CD14-positive monocyte (primary cell): ENCODE measurements around the gene USP34. TPM values are rescaled to one million over a fixed set of nuclear protein-coding genes. Genes with fewer than 3 reads are reported as not detected.

Experiments used
- DNase-seq, 3 donors: peaks; one replicate each; pipeline ENCODE4 v3.0.0-alpha.2; 2011 to 2022
- H2AFZ ChIP-seq: 2 replicates; pipeline ENCODE4 v1.6.0; 2012; ENCODE audit warnings: mild to moderate bottlenecking, low read depth, low read length, inconsistent platforms; ENCODE audit not compliant: insufficient read depth, poor library complexity, severe bottlenecking
- H3K27ac ChIP-seq, 2 donors: 1 replicate in 1 of 2; 2 replicates in 1 of 2; pipeline ENCODE4 v1.5.1; 2012 to 2013; ENCODE audit warnings: low read length in 2 of 2, control low read depth in 1 of 2, inconsistent platforms in 1 of 2, low read depth in 1 of 2, mild to moderate bottlenecking in 1 of 2
- H3K27me3 ChIP-seq, 2 donors: one replicate each; pipeline versions ENCODE4 v1.6.0 to v1.6.1; 2011 to 2013; ENCODE audit warnings: low read length in 2 of 2; ENCODE audit not compliant: control insufficient read depth in 2 of 2, insufficient read depth in 2 of 2
- H3K36me3 ChIP-seq, 2 donors: replicated peaks in 1 of 2; 1 replicate in 1 of 2; 2 replicates in 1 of 2; pipeline versions ENCODE4 v1.5.1 to v1.6.1; 2012 to 2013; ENCODE audit warnings: low read length in 2 of 2, control low read depth in 1 of 2, inconsistent platforms in 1 of 2, mild to moderate bottlenecking in 1 of 2; ENCODE audit not compliant: insufficient read depth in 2 of 2, control insufficient read depth in 1 of 2
- H3K4me1 ChIP-seq, 2 donors: 1 replicate in 1 of 2; 2 replicates in 1 of 2; pipeline versions ENCODE4 v1.5.1 to v1.6.1; 2012 to 2013; ENCODE audit warnings: low read length in 2 of 2, control low read depth in 1 of 2, inconsistent platforms in 1 of 2, mild to moderate bottlenecking in 1 of 2, moderate library complexity in 1 of 2; ENCODE audit not compliant: insufficient read depth in 2 of 2, control insufficient read depth in 1 of 2
- H3K4me2 ChIP-seq: replicated peaks from 2 replicates; pipeline ENCODE3; 2012; ENCODE audit warnings: low read length, moderate library complexity, mild to moderate bottlenecking; ENCODE audit not compliant: poor library complexity, severe bottlenecking; ENCODE audit errors: extremely low read depth
- H3K4me3 ChIP-seq, 3 experiments: fragments of 200-600 bp in 1 of 3; sonication (generic) in 1 of 3; replicated peaks in 1 of 3; 1 replicate in 2 of 3; 2 replicates in 1 of 3; pipeline ENCODE4 v1.5.1; 2011 to 2013; ENCODE audit warnings: low read length in 3 of 3, mild to moderate bottlenecking in 3 of 3, control low read depth in 2 of 3, low read depth in 2 of 3, inconsistent platforms in 1 of 3, moderate library complexity in 1 of 3
- H3K79me2 ChIP-seq: 2 replicates; pipeline ENCODE4 v1.6.0; 2012; ENCODE audit warnings: mild to moderate bottlenecking, control low read depth, inconsistent platforms, low read length, moderate library complexity; ENCODE audit not compliant: insufficient read depth
- H3K9ac ChIP-seq: 2 replicates; pipeline ENCODE4 v1.6.0; 2017; ENCODE audit warnings: low read length, mild to moderate bottlenecking; ENCODE audit not compliant: insufficient read depth, poor library complexity, severe bottlenecking
- H3K9me3 ChIP-seq, 2 donors: replicated peaks in 1 of 2; 1 replicate in 1 of 2; 2 replicates in 1 of 2; pipeline versions ENCODE4 v1.5.1 to v1.6.1; 2012 to 2013; ENCODE audit warnings: low read length in 2 of 2, control low read depth in 1 of 2; ENCODE audit not compliant: control insufficient read depth in 1 of 2, insufficient read depth in 1 of 2
- H4K20me1 ChIP-seq: 2 replicates; pipeline ENCODE4 v1.6.0; 2012; ENCODE audit warnings: mild to moderate bottlenecking, low read length, control low read depth, moderate library complexity; ENCODE audit not compliant: insufficient read depth
- H3K27ac Mint-ChIP-seq, 7 donors: one replicate each; pipeline ENCODE4 v1.8.0; 2020; ENCODE audit warnings: mild to moderate bottlenecking in 7 of 7, mixed read lengths in 7 of 7, moderate library complexity in 6 of 7, inconsistent platforms in 2 of 7
- H3K27me3 Mint-ChIP-seq, 3 donors: one replicate each; pipeline ENCODE4 v1.8.0; 2021 to 2022; ENCODE audit warnings: low read depth in 3 of 3, mild to moderate bottlenecking in 3 of 3, mixed read lengths in 3 of 3, moderate library complexity in 3 of 3, inconsistent platforms in 1 of 3
- H3K36me3 Mint-ChIP-seq, 2 donors: one replicate each; pipeline ENCODE4 v1.8.0; 2020; ENCODE audit warnings: mixed read lengths in 2 of 2, inconsistent platforms in 1 of 2, mild to moderate bottlenecking in 1 of 2
- H3K4me1 Mint-ChIP-seq: one replicate; pipeline ENCODE4 v1.8.0; 2020; ENCODE audit warnings: mild to moderate bottlenecking, mixed read lengths
- H3K4me3 Mint-ChIP-seq, 2 donors: one replicate each; pipeline ENCODE4 v1.8.0; 2020; ENCODE audit warnings: mild to moderate bottlenecking in 2 of 2, mixed read lengths in 2 of 2, moderate library complexity in 1 of 2
- H3K9me3 Mint-ChIP-seq, 7 donors: one replicate each; pipeline ENCODE4 v1.8.0; 2020 to 2022; ENCODE audit warnings: mixed read lengths in 7 of 7, mild to moderate bottlenecking in 6 of 7, moderate library complexity in 6 of 7, inconsistent platforms in 2 of 7
- CTCF ChIP-seq: fragments of 200-600 bp; IDR thresholded peaks from one replicate; pipeline ENCODE4 v1.8.0; 2022; ENCODE audit warnings: antibody characterized with exemption, mild to moderate bottlenecking
- WGBS: methylation state at CpG from one replicate; pipeline ENCODE4 v1.1.5; 2013; ENCODE audit warnings: missing lambda C conversion rate; ENCODE audit not compliant: insufficient coverage; 5-methylcytosine and 5-hydroxymethylcytosine counted together
- intact Hi-C, 2 donors: fragments of 100-400 bp; cut with micrococcal nuclease; formaldehyde crosslinking; loops; one replicate each; pipeline versions ENCODE4 v1.15.0 to v1.15.1; 2023
- polyA plus RNA-seq, 3 donors: library from polyadenylated mRNA; depleted of rRNA in 1 of 3; unstranded in 2 of 3; stranded (reverse) in 1 of 3; fragments of 300-500 nt in 2 of 3; fragments of >200 nt in 1 of 3; fragmentation: Illumina TruSeq in 2 of 3; gene quantifications; 1 replicate in 2 of 3; 2 replicates in 1 of 3; pipeline ENCODE4 v1.2.3, GENCODE V29; 2012 to 2021

The USP34 gene
- polyA plus RNA-seq, 3 donors = 2.8 to 47.2 (median 5.9) TPM

- Histone ChIP-seq H3K36me3 (no peaks in the 10 kb centered on the region), H2AFZ (no peak overlapping the region), H3K79me2 (peaks cover 97% of the 10 kb centered on the region), H3K9ac (no peak overlapping the region), H3K4me1 (peaks cover 24 to 32% of the 10 kb centered on the region in 2 donors), H3K4me3 (no peak overlapping the region), H3K27me3 (no peaks in the 10 kb centered on the region), H4K20me1 (peaks cover 95% of the 10 kb centered on the region), H3K9me3 (no peaks in the 10 kb centered on the region), H3K4me2 (no peak overlapping the region), H3K27ac (peak overlapping the region; percentile 10 to 69)
- Mint-ChIP-seq H3K36me3 (peaks cover 0 to 2% of the 10 kb centered on the region in 2 donors), H3K9me3 (peaks cover 0 to 5% (median 0%) of the 10 kb centered on the region in 7 donors), H3K27ac (peak overlapping the region; percentile 68 to 90 (median 85)), H3K27me3 (no peaks in the 10 kb centered on the region), H3K4me1 (peaks cover 42% of the 10 kb centered on the region), H3K4me3 (no peak overlapping the region)
- peak; percentile 62 to 64 (median 64) for DNase-seq
- no peak for TF ChIP-seq CTCF
- intact Hi-C loops = no loop called here
Observed at GRCh38 chr2:61434314-61434713, 36.6 kb downstream of the USP34 start.

- peaks cover 95% of the 10 kb centered on the region for H4K20me1 ChIP-seq
- H3K27ac Mint-ChIP-seq = peak overlapping the region in 4 of 7 donors; percentile 36 to 90 (median 88)
- no peak overlapping the region for H3K4me3 Mint-ChIP-seq
- peaks cover 28 to 37% of the 10 kb centered on the region in 2 donors for H3K4me1 ChIP-seq
- TF ChIP-seq CTCF = no peak
- no peak overlapping the region for H3K9ac ChIP-seq
- DNase-seq = no peak
- no peak overlapping the region for H2AFZ ChIP-seq
- H3K79me2 ChIP-seq = peaks cover 97% of the 10 kb centered on the region
- H3K4me1 Mint-ChIP-seq = peaks cover 43% of the 10 kb centered on the region
- H3K27me3 Mint-ChIP-seq = no peaks in the 10 kb centered on the region
- H3K36me3 ChIP-seq = no peaks in the 10 kb centered on the region
- H3K36me3 Mint-ChIP-seq = no peaks in the 10 kb centered on the region
- no peak overlapping the region for H3K4me2 ChIP-seq
- 100% methylated on average over 1 of the region's 1 CpG for WGBS
- peaks cover 0 to 5% (median 0%) of the 10 kb centered on the region in 7 donors for H3K9me3 Mint-ChIP-seq
- no peak overlapping the region for H3K4me3 ChIP-seq
- H3K27ac ChIP-seq = no peak overlapping the region
- H3K9me3 ChIP-seq = no peaks in the 10 kb centered on the region
- no peaks in the 10 kb centered on the region for H3K27me3 ChIP-seq
- intact Hi-C loops = no loop called here
Observed at GRCh38 chr2:61433606-61434005, 37.3 kb downstream of the USP34 start.
